Heart left ventricle (tissue), 13 donors: ENCODE data around the gene IL19.

Experiments
- POLR2A ChIP-seq, 2 donors: fragments of 450-650 bp; IDR thresholded peaks; one replicate each; pipeline ENCODE4 v1.6.1; 2017; ENCODE audit warnings: antibody characterized with exemption in 2 of 2, mild to moderate bottlenecking in 2 of 2, moderate library complexity in 2 of 2
- TF ChIP-seq, protein P1 (sequence below), 12 donors: fragments of 200-600 bp; sonication (generic) in 4 of 12; IDR thresholded peaks; one replicate each; pipeline versions ENCODE4 v1.5.0 to v1.8.0; 2018 to 2022; ENCODE audit warnings: antibody characterized with exemption in 12 of 12, mild to moderate bottlenecking in 5 of 12
- donor health status: ischemic (EF 13 %, LVEDD 7.1; RV severe dilation, severe dysfunction).
- donor health status: DM: no; HTN: yes; CAD: no.
- donor health status: DM: no; HTN: no; CAD: no.
- donor health status: ischemic (EF 25% LVEDD 6.9; RV normal size, moderate dysfunction).
- donor health status: ischemic (EF 25% LVEDD 5.7; RV mildly dilated, moderate dysfunction).
- donor health status: ischemic (EF 35%, LVEDD 5.7; RV mildly dilated, moderate dysfunction).
- donor health status: nonischemic (EF 11% LVEDD 7.7; RV severe dilation, severe dysfunction).
- donor health status: DM: yes; HTN: yes; CAD: no.
- donor health status: PGD.
- donor health status: ischemic (EF 29% LVEDD 5.4; RV normal size, mild dysfunction).
- donor health status: nonischemic (EF 23%, LVEDD 6.1; RV moderate dilation, normal function).

DNA sequence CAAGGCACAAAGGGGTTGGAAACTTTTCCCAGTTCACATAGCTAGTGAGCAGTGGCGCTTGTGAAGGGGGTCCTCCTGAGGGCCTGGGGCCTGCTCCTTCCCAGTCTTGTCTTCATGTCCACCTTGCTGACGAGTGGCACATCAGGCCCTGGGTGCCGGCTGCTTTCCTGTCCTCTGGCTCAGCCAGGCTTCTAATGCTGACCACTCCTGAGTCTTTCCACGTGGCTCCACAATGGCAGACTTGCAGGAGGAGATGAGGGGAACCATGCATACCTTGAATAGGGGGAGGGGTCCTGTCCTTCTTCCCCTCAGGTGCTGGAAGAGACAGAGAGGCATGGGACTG, 47.1 kb upstream of the IL19 start:
- TF ChIP-seq, protein P1, sequence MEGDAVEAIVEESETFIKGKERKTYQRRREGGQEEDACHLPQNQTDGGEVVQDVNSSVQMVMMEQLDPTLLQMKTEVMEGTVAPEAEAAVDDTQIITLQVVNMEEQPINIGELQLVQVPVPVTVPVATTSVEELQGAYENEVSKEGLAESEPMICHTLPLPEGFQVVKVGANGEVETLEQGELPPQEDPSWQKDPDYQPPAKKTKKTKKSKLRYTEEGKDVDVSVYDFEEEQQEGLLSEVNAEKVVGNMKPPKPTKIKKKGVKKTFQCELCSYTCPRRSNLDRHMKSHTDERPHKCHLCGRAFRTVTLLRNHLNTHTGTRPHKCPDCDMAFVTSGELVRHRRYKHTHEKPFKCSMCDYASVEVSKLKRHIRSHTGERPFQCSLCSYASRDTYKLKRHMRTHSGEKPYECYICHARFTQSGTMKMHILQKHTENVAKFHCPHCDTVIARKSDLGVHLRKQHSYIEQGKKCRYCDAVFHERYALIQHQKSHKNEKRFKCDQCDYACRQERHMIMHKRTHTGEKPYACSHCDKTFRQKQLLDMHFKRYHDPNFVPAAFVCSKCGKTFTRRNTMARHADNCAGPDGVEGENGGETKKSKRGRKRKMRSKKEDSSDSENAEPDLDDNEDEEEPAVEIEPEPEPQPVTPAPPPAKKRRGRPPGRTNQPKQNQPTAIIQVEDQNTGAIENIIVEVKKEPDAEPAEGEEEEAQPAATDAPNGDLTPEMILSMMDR (IDR thresholded peaks at IDR 0.05): no peak
- TF ChIP-seq POLR2A (IDR thresholded peaks at IDR 0.05): no peak
